Measurements from ENCODE around the gene NCKAP5.

Gene NCKAP5

DNA sequence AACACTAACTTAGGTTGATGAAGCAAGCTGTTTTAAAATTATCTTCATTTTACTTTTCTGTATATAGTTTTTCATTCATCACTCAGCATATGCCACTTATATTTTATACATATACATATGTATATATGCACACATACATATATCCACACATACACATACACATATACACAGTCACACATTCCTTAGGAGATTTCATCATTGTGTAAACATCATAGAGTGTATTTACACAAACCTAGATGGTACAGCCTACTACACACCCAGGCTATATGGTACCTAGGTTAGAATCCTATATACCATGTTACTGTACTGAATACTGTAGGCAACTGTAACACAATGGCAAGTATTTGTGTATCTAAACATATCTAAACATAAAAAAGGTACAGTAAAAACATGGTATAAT lies 602.8 kb downstream of the NCKAP5 start:
- no peak for DNase-seq

- no peak for DNase-seq
Measured at GRCh38 chr2:132963161-132963560, 605.1 kb downstream of the NCKAP5 start.

DNA sequence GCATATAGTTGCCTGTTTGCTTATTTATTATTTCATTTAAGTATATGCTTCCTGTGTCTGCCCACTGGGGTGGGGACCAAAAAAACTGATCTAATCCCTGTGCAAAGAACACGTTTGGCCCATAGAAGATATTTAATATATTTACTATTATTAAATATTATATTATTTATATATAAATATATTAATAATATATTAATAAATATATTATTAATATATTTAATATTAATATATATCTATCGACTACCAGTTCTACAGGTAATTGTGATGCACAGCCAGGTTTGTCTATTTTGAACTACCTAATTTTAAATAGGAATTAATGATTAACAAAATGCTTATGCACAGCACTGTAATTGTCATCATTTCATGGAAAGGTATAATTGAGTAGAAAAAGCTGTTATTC lies 609.4 kb downstream of the NCKAP5 start:
- DNase-seq = no peak

DNA sequence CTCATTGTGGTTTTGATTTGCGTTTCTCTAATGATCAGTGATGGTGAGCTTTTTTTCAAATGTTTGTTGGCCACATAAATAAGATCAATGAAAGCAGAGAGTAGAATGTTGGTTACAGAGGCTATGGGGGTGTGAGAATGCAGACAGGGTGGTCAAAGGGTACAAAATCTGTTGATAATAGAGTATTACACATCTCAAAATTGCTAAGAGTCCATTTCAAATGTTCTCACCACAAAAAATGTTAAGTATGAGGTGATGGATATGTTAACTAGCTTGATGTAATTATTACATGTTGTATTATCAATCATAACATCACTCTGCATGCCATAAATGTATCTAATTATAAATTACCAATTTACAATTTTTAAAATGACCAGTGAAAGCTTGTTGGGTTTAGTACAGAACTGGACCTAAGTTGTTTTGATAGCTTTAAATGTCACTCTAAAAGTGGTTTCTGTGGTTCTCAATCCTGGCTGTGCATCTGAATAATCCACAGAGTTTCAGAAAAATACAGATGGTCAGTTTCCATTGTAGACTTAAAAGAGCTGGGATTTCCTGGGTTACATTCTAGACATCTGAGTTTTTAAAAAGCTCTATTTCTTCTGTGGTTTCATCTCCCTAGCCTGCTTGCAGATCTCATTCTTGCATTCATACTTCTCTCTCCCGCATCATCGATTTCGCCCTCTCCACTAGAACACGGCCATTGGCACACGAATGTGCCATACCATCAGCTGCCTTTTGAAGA lies 612.2 kb downstream of the NCKAP5 start:
- DNase-seq = no peak

- DNase-seq = no peak
Measured at GRCh38 chr2:132953771-132954170, 614.5 kb downstream of the NCKAP5 start.

GRCh38 chr2:132951008-132951714 lies 617.1 kb downstream of the NCKAP5 start:
- no peak for DNase-seq

DNA sequence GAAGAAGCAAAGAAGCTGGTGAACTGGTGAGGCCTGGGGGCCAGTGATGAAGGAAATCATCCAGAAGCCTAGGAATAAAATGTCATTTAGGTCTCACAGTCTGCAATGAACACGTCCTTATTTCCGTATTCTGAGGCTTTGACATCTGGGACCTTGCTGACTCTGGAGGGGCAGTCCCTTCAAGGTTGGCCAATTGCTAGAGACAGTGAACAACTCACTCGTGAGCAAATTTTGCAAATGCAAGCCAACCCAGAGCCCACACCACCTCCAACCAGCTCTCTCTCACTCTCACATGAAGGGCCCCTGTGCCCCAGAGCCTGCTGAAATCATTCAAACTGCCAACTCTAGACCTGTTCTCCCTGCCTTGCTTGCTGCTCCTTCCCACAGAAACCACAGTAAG lies 619.2 kb downstream of the NCKAP5 start:
- no peak for DNase-seq

GRCh38 chr2:132948211-132948610 lies 620.1 kb downstream of the NCKAP5 start:
- no peak for DNase-seq

DNA sequence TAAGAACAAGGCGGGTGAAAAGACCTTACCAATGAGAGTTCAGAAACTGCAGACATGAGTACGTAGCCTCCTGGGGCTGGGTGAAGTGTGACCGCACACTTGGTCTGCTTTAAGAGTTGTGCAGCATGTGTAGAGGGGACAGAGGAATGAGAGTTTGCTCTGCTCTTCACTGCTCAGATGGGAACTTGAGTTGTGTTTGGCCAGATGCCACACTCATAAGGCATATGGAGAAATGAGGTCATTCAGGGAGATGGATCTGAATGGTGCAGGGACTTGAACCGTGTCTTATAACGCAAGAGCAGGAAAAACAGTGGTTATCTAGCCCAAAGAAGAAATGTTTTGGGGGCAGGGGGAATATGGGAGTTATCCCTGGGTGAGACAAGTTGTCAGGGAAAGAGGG lies 624.4 kb downstream of the NCKAP5 start:
- no peak for DNase-seq

GRCh38 chr2:132941296-132942020 lies 626.8 kb downstream of the NCKAP5 start:
- DNase-seq = no peak

DNA sequence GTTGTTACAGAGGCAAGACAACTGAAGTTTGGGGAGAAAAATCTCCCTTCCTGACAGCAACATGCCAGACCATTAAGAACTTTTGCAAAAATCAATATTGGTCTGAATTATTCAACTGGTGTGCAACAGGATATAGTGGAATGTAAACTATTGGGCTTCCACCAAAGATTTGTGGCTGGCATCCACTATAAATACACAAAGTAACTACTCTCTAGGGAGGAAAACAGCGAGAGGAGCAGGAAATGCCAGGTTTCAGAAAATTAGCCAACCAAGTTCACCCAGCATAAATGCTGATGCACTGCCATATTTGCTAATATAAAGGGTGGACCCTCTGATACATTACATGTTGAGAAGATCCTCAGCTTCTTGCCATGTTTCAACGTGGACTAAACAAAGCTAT lies 630.6 kb downstream of the NCKAP5 start:
- DNase-seq = no peak

DNA sequence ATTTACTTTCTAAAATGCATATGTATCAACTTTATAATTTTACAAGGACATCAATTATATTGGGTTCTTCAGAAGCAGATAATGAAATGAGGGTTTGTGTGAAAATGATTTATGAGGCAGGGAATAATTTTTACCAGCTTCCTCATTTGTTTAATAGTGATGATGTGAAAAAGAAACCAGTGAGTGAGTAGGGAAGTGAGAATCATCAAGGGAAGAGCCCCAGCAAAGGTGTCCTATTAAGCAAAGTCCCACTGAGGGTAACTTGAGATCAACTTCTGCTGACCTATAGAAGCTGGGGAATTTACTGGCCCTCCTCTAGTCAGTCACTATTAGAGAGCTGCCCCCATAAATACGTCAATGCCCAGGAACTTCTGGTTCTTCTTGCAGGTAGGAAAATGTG lies 631.5 kb downstream of the NCKAP5 start:
- no peak for DNase-seq

- no peak for DNase-seq
Measured at GRCh38 chr2:132936261-132936660, 632.0 kb downstream of the NCKAP5 start.

- no peak for DNase-seq
Measured at GRCh38 chr2:132929786-132930185, 638.5 kb downstream of the NCKAP5 start.

- DNase-seq = no peak
Measured at GRCh38 chr2:132923787-132924186, 644.5 kb downstream of the NCKAP5 start.

- DNase-seq = no peak
Measured at GRCh38 chr2:132915812-132916549, 652.3 kb downstream of the NCKAP5 start.

DNA sequence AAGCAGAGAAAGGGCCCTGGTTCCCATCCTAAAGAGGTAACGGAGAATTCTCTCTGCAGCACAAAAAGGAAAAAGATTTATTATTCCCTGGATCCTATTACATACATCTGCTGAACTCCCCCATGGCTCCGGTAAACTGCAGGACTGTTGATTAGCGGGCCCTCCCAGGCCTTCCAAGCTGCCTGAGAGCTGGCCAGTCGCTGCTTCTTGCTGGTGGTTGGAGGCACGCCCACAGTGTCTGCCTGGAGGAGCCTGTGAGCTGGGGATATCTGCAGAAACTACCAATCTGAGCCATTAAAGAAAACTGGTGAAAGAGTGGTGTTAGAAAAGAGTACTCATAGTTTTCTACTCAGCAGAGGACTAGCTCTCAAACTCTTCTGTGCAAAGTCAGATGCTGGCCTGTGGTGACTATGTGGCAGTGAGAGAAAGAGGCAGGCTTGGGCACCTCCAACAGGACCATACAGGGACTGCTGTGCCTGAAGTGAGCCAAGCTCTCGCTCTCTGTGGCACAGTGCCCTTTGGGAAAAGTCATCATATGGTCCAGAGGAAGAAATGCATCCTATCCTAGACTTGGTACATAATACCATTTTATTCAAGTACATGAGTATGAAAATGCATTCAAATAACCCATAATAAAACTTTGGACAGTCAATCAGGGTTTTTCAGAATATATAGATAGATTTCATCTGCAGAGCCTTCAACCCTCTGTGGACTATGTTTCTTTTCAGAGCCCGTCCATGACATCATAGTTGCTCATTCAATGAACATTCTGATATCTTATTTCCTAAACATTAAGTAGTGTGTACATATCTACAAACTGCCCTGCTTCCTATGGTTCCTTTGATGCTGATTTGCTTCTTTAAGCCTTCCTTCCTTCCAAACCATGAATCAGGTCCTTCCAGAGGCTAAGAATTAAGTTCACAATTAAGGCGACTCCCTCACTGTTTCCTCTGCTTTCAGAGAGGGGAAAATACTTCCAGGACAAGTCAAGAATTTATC lies 656.2 kb downstream of the NCKAP5 start:
- DNase-seq = no peak

GRCh38 chr2:132910432-132910831 lies 657.8 kb downstream of the NCKAP5 start:
- DNase-seq = no peak

- DNase-seq = no peak
Measured at GRCh38 chr2:132909427-132909826, 658.8 kb downstream of the NCKAP5 start.

- DNase-seq = no peak
Measured at GRCh38 chr2:132904142-132904842, 664.0 kb downstream of the NCKAP5 start.

- DNase-seq = no peak
Measured at GRCh38 chr2:132902626-132903025, 665.6 kb downstream of the NCKAP5 start.

Data from NCI-H1048 (cell line).